B cell (primary cell): ENCODE measurements around the gene COL1A1.

ENCODE experiments used
- EZH2 ChIP-seq: IDR thresholded peaks from 2 replicates; pipeline ENCODE4 v1.6.1; 2012; ENCODE audit warnings: borderline replicate concordance, low read depth, mild to moderate bottlenecking, moderate library complexity, low read length; ENCODE audit not compliant: insufficient read depth, poor library complexity, severe bottlenecking
- TF ChIP-seq, protein P1 (sequence below): fragments of 200-600 bp; IDR thresholded peaks from one replicate; pipeline ENCODE4 v1.8.0; 2022; ENCODE audit warnings: antibody characterized with exemption, mild to moderate bottlenecking

DNA sequence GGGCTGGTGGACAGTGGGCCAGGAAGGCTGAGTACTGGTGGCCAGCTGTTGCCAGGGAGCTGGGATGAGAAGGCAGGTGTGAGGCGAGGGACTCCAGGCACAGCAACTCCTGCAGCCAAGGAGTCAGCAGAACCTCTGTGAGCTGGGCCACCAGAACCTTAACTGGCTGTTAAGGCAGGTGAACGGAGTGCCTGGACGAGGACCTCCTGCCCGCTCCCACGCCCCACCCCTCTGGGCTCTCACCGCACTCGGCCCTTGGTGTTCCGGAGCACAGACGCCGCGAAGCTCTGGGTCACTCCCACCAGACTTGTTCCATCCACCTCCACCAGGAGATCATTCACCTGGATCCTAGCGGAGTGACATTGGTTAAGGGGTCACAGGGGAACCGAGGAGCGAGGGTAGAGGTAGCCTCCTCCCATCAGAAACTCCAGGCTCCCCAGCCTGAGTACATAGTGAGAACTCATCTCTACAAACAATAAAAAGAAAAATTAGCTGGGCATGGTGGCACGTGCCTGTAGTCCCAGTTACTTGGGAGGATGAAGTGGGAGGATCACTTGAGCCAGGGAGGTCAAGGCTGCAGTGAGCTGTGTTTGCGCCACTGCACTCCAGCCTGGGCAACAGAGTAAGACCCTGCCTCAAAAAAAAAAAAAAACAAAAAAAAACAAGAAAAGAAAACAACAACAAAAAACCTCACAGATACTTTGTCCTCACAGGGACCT lies 60.2 kb downstream of the COL1A1 start:
- TF ChIP-seq, protein P1, sequence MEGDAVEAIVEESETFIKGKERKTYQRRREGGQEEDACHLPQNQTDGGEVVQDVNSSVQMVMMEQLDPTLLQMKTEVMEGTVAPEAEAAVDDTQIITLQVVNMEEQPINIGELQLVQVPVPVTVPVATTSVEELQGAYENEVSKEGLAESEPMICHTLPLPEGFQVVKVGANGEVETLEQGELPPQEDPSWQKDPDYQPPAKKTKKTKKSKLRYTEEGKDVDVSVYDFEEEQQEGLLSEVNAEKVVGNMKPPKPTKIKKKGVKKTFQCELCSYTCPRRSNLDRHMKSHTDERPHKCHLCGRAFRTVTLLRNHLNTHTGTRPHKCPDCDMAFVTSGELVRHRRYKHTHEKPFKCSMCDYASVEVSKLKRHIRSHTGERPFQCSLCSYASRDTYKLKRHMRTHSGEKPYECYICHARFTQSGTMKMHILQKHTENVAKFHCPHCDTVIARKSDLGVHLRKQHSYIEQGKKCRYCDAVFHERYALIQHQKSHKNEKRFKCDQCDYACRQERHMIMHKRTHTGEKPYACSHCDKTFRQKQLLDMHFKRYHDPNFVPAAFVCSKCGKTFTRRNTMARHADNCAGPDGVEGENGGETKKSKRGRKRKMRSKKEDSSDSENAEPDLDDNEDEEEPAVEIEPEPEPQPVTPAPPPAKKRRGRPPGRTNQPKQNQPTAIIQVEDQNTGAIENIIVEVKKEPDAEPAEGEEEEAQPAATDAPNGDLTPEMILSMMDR: no peak
- no peak for TF ChIP-seq EZH2
